Body of pancreas (tissue), 4 donors: ENCODE measurements around the gene QKI. TPM values are rescaled to one million over a fixed set of nuclear protein-coding genes. Genes with fewer than 3 reads are reported as not detected.
"Not testable (repeated sequence)": the region's sequence is repeated elsewhere in the genome, so short reads cannot be mapped to it uniquely, and the experiment has no call there.

Experiments used
- ATAC-seq: fragments of 150-250 bp; one replicate; pipeline ENCODE4 v1.9.1; 2016
- DNase-seq, 4 donors: peaks; one replicate each; pipeline ENCODE4 v3.0.0-alpha.2; 2019
- H3K27ac ChIP-seq, 4 donors: fragments of 200-600 bp; sonication (generic); 1 replicate in 3 of 4; 2 replicates in 1 of 4; pipeline versions ENCODE4 v1.5.1 to v1.6.1; 2016 to 2019; ENCODE audit warnings: mild to moderate bottlenecking in 1 of 4, mixed read lengths in 1 of 4, moderate library complexity in 1 of 4
- H3K27me3 ChIP-seq, 2 donors: fragments of 200-600 bp; sonication (generic); one replicate each; pipeline ENCODE4 v1.6.0; 2016; ENCODE audit warnings: mild to moderate bottlenecking in 1 of 2
- H3K36me3 ChIP-seq, 2 donors: fragments of 200-600 bp; sonication (generic); replicated peaks in 1 of 2; 2 replicates each; pipeline ENCODE4 v1.5.1; 2016; ENCODE audit warnings: low read depth in 2 of 2; ENCODE audit not compliant: insufficient read depth in 1 of 2
- H3K4me1 ChIP-seq: fragments of 200-600 bp; sonication (generic); one replicate; pipeline ENCODE4 v1.6.0; 2016
- H3K4me3 ChIP-seq, 2 donors: fragments of 200-600 bp; sonication (generic); 1 replicate in 1 of 2; 2 replicates in 1 of 2; pipeline ENCODE4 v1.5.1; 2016 to 2019
- H3K9me3 ChIP-seq, 3 donors: fragments of 200-600 bp; sonication (generic); 1 replicate in 2 of 3; 2 replicates in 1 of 3; pipeline ENCODE4 v1.5.1; 2016
- POLR2A ChIP-seq, 3 donors: fragments of 450-650 bp; IDR thresholded peaks; one replicate each; pipeline ENCODE4 v1.6.1; 2016; ENCODE audit warnings: antibody characterized with exemption in 3 of 3, mild to moderate bottlenecking in 2 of 3
- WGBS, 2 donors: methylation state at CpG; one replicate each; pipeline ENCODE4 v1.1.5; 2017; 5-methylcytosine and 5-hydroxymethylcytosine counted together
- intact Hi-C: fragments of 100-400 bp; cut with DNase I; formaldehyde crosslinking; loops from one replicate; pipeline ENCODE4 v1.15.1; 2023
- total RNA-seq, 2 donors: library from RNA; depleted of rRNA; stranded (reverse); fragments of >200 nt; gene quantifications; one replicate each; pipeline ENCODE4 v1.1.0, GENCODE V29; 2016
- TF ChIP-seq, protein P1 (sequence below), 7 experiments: fragments of 450-650 bp in 4 of 7; fragments of 200-600 bp in 3 of 7; sonication (generic) in 3 of 7; IDR thresholded peaks; one replicate each; pipeline ENCODE4 v1.5.1; 2016 to 2019; ENCODE audit warnings: antibody characterized with exemption in 7 of 7

QKI gene
- total RNA-seq, 2 donors from 2014 or later, result 60.4 to 61.3 TPM

DNA sequence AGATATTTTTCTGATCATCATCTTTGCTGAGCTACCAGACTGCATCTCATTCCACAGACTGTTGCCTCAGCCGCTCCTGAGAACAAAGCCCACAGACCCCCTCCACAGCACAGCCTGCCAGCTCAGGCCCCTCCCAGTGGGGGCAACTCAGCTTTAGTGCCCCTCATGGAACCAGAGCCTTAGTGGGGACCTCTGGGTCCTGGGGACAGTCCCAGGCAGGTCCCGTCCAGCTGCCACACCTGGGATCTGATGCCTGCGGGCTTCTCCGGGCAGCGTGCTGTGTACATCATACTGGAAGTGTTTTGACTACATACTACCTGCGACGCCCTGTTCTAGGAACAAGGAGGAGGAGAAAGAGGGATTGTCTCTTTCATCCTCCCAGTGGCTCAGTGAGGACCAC, 38.3 kb upstream of the QKI start:
- H3K4me3 ChIP-seq, result no peak overlapping the region
- 95 to 100% methylated on average over 4 to 7 of the region's 7 CpGs for WGBS, 2 donors
- no peak overlapping the region for H3K27ac ChIP-seq
- no peak for DNase-seq
- peaks cover under 1% of the 10 kb centered on the region for H3K4me1 ChIP-seq
- no peaks in the 10 kb centered on the region for H3K9me3 ChIP-seq
- TF ChIP-seq, protein P1, sequence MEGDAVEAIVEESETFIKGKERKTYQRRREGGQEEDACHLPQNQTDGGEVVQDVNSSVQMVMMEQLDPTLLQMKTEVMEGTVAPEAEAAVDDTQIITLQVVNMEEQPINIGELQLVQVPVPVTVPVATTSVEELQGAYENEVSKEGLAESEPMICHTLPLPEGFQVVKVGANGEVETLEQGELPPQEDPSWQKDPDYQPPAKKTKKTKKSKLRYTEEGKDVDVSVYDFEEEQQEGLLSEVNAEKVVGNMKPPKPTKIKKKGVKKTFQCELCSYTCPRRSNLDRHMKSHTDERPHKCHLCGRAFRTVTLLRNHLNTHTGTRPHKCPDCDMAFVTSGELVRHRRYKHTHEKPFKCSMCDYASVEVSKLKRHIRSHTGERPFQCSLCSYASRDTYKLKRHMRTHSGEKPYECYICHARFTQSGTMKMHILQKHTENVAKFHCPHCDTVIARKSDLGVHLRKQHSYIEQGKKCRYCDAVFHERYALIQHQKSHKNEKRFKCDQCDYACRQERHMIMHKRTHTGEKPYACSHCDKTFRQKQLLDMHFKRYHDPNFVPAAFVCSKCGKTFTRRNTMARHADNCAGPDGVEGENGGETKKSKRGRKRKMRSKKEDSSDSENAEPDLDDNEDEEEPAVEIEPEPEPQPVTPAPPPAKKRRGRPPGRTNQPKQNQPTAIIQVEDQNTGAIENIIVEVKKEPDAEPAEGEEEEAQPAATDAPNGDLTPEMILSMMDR (IDR thresholded peaks at IDR 0.05), result no peak
- no peak for TF ChIP-seq POLR2A (IDR thresholded peaks at IDR 0.05)
- H3K36me3 ChIP-seq, result no peaks in the 10 kb centered on the region
- no peaks in the 10 kb centered on the region for H3K27me3 ChIP-seq
- no peak for ATAC-seq
- intact Hi-C loops, result no loop called here

DNA sequence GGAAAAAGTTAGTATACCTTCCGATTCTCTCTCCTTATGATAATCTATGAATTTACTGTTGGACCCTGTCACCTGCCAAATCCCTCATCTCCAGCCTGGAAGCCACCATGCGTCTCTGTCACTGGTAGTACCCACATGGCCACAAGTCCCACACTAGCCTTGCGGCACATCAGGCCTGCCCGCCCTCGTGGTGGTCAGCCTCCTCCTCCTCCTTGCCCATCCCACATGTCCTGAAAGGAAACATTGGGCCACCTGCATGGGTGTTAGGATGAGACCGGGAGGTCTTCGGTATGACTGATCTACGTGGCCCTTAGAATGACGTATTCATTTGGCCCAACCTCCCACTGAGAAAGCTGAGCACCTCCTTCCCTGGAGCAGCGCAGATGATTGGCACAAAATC, 37.0 kb upstream of the QKI start:
- no peaks in the 10 kb centered on the region for H3K9me3 ChIP-seq
- H3K4me3 ChIP-seq, result no peak overlapping the region
- TF ChIP-seq POLR2A (IDR thresholded peaks at IDR 0.05), result no peak
- TF ChIP-seq, protein P1 (IDR thresholded peaks at IDR 0.05), result no peak
- no peaks in the 10 kb centered on the region for H3K27me3 ChIP-seq
- H3K4me1 ChIP-seq, result no peaks in the 10 kb centered on the region
- no peak overlapping the region for H3K27ac ChIP-seq
- DNase-seq (no peak), ATAC-seq (no peak)
- intact Hi-C loops, result no loop called here
- H3K36me3 ChIP-seq, result no peaks in the 10 kb centered on the region
- 91 to 93% methylated on average over 10 of the region's 10 CpGs for WGBS, 2 donors

DNA sequence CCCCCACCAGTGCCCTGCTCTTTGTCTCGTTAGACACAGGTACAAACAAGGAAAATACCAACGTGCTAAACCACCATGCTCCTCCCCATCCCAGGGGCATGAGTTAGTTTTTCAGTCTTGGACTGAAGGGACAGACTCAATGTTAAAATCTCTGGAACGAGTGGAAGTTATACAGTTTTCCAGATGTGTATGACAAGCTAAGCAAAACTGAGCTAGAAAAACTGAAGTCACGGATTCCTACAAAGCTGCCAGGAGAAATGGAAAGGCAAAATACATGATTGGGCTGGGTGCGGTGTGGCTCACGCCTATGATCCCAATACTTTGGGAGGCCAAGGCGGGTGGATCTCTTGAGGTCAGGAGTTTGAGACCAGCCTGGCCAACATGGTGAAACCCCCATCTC, 34.3 kb upstream of the QKI start:
- TF ChIP-seq POLR2A (IDR thresholded peaks at IDR 0.05), result no peak
- TF ChIP-seq, protein P1 (IDR thresholded peaks at IDR 0.05), result no peak
- Histone ChIP-seq H3K27ac (no peak overlapping the region), H3K4me1 (no peaks in the 10 kb centered on the region), H3K9me3 (no peaks in the 10 kb centered on the region), H3K4me3 (no peak overlapping the region), H3K27me3 (no peaks in the 10 kb centered on the region), H3K36me3 (no peaks in the 10 kb centered on the region)
- 67 to 81% methylated on average over 6 to 7 of the region's 7 CpGs for WGBS, 2 donors
- DNase-seq (no peak), ATAC-seq (no peak)
- intact Hi-C loops, result no loop called here

DNA sequence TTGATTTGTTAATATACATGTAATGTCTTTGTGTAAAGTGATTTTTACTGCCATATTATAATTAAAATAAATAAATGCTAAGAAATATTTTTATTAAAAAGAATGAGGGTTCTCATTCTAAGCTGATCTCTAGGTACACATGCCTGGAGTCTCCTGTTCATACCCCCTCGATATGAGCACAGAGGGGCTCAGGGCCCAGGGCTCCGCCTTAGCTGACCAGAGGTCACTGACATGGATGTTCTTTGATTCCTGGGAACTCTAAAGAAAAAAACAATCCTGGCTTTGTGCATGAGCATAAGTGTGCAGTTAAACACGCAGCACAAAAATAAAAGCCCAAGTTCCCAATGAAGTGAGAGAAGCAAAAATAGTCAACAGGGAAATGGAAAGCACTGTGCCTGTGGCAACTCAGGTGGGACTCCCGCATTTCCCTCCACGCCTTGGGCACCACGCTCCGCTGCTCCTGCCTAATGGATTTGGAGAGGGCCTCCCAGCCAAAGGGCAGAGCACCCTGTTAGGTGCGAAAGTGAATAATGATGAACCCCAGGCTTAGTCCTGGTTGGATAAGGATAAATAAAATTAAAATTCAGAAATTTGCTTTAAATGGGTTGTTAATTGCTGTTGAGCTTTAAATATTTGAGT, 33.3 kb upstream of the QKI start:
- H3K36me3 ChIP-seq, result no peaks in the 10 kb centered on the region
- TF ChIP-seq, protein P1 (IDR thresholded peaks at IDR 0.05), result no peak
- no peak for TF ChIP-seq POLR2A (IDR thresholded peaks at IDR 0.05)
- no peak for ATAC-seq
- DNase-seq, result no peak
- H3K4me1 ChIP-seq, result no peaks in the 10 kb centered on the region
- intact Hi-C loops, result no loop called here
- no peaks in the 10 kb centered on the region for H3K27me3 ChIP-seq
- 85 to 87% methylated on average over 8 of the region's 8 CpGs for WGBS, 2 donors
- no peaks in the 10 kb centered on the region for H3K9me3 ChIP-seq
- no peak overlapping the region for H3K27ac ChIP-seq
- no peak overlapping the region for H3K4me3 ChIP-seq

DNA sequence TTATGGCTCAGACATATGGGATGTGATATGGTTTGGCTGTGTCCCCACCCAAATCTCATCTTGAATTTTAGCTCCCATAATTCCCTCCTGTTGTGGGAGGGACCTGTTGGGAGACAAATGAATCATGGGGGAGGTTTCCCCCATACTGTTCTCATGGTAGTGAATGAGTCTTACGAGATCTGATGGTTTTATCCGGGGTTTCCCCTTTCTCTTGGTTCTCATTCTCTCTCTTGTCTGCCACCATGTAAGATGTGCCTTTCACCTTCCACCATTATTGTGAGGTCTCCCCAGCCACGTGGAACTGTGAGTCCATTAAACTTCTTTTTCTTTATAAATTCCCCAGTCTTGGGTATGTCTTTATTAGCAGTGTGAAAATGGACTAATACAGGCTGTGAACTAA, 31.1 kb upstream of the QKI start:
- 83 to 91% methylated on average over 3 of the region's 3 CpGs for WGBS, 2 donors
- H3K27me3 ChIP-seq, ATAC-seq, intact Hi-C loops, H3K4me1 ChIP-seq, H3K36me3 ChIP-seq, H3K4me3 ChIP-seq, H3K9me3 ChIP-seq, H3K27ac ChIP-seq, DNase-seq: not testable (repeated sequence)
